Epithelial cell of esophagus (primary cell): ENCODE measurements around the gene NR2C2.

Source experiments
- DNase-seq: peaks from one replicate; pipeline ENCODE4 v3.0.0; 2010; ENCODE audit warnings: low read depth
- H3K4me3 ChIP-seq: 2 replicates; pipeline ENCODE4 v1.5.1; 2011; ENCODE audit warnings: mild to moderate bottlenecking, low read length, control low read depth
- TF ChIP-seq, protein P1 (sequence below): IDR thresholded peaks from 2 replicates; pipeline ENCODE4 v1.5.1; 2011; ENCODE audit warnings: low read depth, mild to moderate bottlenecking, low read length, control low read depth, inconsistent platforms; ENCODE audit not compliant: insufficient read depth; ENCODE audit errors: missing control alignments

NR2C2 gene

DNA sequence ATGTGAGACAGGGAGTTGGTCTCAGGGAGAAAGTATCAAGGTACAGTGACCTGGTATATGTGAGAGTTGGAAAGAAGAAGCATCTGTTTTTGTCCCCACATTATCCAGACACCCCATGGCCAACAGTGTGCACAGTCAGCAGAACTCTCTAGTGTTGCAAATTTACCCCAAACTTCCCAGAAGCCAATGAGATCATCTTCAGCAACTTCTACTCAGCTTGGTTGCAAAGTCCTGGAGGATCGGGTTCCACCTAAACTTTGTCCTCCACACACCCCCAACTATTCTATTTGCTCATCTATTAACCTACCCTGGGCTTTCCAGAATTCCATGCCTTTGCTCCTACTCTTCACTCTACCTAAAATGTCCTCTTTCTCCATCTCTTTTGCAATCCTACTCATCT lies 135.9 kb downstream of the NR2C2 start:
- TF ChIP-seq, protein P1, sequence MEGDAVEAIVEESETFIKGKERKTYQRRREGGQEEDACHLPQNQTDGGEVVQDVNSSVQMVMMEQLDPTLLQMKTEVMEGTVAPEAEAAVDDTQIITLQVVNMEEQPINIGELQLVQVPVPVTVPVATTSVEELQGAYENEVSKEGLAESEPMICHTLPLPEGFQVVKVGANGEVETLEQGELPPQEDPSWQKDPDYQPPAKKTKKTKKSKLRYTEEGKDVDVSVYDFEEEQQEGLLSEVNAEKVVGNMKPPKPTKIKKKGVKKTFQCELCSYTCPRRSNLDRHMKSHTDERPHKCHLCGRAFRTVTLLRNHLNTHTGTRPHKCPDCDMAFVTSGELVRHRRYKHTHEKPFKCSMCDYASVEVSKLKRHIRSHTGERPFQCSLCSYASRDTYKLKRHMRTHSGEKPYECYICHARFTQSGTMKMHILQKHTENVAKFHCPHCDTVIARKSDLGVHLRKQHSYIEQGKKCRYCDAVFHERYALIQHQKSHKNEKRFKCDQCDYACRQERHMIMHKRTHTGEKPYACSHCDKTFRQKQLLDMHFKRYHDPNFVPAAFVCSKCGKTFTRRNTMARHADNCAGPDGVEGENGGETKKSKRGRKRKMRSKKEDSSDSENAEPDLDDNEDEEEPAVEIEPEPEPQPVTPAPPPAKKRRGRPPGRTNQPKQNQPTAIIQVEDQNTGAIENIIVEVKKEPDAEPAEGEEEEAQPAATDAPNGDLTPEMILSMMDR = no peak
- no peak for DNase-seq

GRCh38 chr3:15086263-15086662 lies 138.9 kb downstream of the NR2C2 start:
- DNase-seq = no peak
- H3K4me3 ChIP-seq = no peak overlapping the region
- TF ChIP-seq, protein P1 = no peak

More for the DNA sequence above, 135.9 kb downstream of the NR2C2 start:
- no peak overlapping the region for H3K4me3 ChIP-seq

DNA sequence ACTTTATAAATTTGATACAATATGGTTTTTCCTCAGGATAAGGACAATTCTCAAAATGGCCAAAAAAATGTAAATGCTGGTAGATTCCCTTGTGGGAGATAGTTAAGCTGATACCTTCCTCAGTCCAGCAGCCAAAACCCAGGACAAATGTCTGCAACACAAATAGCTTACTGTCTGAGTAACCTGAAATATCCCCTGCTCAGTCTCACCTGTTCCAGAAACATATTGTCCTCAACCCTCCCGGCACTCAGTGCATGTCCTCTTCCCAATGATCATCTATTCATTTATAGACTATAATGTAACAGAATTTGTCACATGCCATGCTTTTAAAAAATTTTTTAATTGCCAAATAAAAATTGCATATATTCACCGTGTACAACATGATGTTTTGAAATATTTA lies 139.3 kb downstream of the NR2C2 start:
- TF ChIP-seq, protein P1 = no peak

DNA sequence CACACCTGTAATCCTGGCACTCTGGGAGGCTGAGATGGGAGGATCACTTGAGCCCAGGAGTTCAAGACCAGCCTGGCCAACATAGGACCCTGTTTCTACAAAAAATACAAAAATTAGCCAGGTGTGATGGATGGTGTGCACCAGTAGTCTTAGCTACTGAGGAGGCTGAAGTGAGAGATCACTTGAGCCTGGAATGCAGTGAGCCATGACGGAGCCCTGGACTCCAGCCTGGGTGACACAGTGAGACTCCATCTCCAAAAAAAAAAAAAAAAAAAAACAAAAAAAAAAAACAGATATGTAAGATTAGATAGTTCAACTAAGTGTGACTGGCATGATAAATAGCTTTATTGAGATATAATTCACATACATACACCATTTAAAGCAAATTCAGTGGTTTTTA lies 141.8 kb downstream of the NR2C2 start:
- DNase-seq = no peak
- TF ChIP-seq, protein P1 = no peak
- H3K4me3 ChIP-seq = no peak overlapping the region

More for the DNA sequence above, 139.3 kb downstream of the NR2C2 start:
- no peak for DNase-seq
- no peak overlapping the region for H3K4me3 ChIP-seq

- TF ChIP-seq, protein P1 = no peak
- no peak overlapping the region for H3K4me3 ChIP-seq
- DNase-seq = no peak
Measured at GRCh38 chr3:15091575-15091974, 144.2 kb downstream of the NR2C2 start.

GRCh38 chr3:15092686-15093085 lies 145.3 kb downstream of the NR2C2 start:
- TF ChIP-seq, protein P1 = no peak
- H3K4me3 ChIP-seq = no peak overlapping the region
- no peak for DNase-seq

- DNase-seq = no peak
- H3K4me3 ChIP-seq = no peak overlapping the region
- TF ChIP-seq, protein P1 = no peak
Measured at GRCh38 chr3:15094187-15094875, 146.9 kb downstream of the NR2C2 start.
